Left cardiac atrium (tissue), 4 donors: ENCODE data around the gene MNT. TPM values are rescaled to one million over a fixed set of nuclear protein-coding genes. Genes with fewer than 3 reads are reported as not detected.

Experiments used
- ATAC-seq, 2 donors: fragments of 200-7000 bp; cut with Tn5 transposase; one replicate each; pipeline ENCODE4 v1.9.1; 2020; ENCODE audit warnings: mild to moderate bottlenecking in 2 of 2, moderate library complexity in 2 of 2
- DNase-seq: peaks from one replicate; pipeline ENCODE4 v3.0.0-alpha.2; 2020
- intact Hi-C, 2 donors: fragments of 100-400 bp; cut with DNase I; formaldehyde crosslinking; loops; one replicate each; pipeline versions ENCODE4 v1.14.1 to v1.15.1; 2022 to 2023
- total RNA-seq, 2 donors: library from RNA; stranded (reverse); fragmentation: NEBNext Ultra II Directional; extraction: Animal tissue kit (Norgen Biotek cat#: 25700); gene quantifications; one replicate each; pipeline ENCODE4 v1.2.1, GENCODE V29; 2021
- donor health status: DM: no; HTN: yes; CAD: no.
- donor health status: DM: no; HTN: yes; CAD: no; lungs with severe emphysema.
- donor health status: DM: yes; HTN: yes; CAD: no.
- donor health status: Dilated cardiomyopathy.

The MNT gene
- total RNA-seq, 2 donors from 2014 or later: 11.2 to 12.7 TPM

DNA sequence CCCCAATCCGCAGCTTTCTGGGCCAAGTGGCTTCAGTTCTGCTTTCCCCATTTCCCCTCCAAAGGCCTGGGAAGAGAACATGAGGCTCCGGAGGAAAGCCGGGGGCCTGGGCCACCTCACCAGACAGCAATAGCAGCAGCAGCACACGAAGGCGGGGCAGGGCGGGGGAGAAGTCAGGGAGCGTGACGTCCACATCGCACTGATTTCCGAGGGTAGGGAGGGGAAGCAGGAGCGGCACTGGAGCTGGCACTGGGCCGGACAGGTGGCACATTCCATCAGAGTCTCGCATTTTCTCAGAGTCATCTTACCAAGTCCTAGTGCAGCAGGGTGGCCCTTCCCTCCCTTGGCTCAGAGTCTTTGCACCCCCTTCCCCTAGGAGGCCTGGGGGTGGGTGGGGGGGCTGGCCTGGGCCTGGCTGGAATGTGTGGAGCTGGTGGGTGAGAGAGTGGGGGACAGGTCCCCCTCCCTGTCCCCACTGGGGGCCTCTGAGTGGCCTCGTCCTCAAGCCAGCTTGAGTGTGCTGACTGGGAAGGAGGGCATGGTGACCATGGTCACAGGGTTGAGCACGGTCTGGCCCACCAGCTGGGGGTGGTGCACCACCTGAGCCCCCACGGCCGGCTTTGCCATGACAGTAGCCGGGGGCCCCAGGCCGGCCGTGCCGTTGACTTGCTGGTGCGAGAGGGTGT lies 14.3 kb downstream of the MNT start:
- ATAC-seq (no peak), DNase-seq (no peak)
- intact Hi-C loops: no loop called here

DNA sequence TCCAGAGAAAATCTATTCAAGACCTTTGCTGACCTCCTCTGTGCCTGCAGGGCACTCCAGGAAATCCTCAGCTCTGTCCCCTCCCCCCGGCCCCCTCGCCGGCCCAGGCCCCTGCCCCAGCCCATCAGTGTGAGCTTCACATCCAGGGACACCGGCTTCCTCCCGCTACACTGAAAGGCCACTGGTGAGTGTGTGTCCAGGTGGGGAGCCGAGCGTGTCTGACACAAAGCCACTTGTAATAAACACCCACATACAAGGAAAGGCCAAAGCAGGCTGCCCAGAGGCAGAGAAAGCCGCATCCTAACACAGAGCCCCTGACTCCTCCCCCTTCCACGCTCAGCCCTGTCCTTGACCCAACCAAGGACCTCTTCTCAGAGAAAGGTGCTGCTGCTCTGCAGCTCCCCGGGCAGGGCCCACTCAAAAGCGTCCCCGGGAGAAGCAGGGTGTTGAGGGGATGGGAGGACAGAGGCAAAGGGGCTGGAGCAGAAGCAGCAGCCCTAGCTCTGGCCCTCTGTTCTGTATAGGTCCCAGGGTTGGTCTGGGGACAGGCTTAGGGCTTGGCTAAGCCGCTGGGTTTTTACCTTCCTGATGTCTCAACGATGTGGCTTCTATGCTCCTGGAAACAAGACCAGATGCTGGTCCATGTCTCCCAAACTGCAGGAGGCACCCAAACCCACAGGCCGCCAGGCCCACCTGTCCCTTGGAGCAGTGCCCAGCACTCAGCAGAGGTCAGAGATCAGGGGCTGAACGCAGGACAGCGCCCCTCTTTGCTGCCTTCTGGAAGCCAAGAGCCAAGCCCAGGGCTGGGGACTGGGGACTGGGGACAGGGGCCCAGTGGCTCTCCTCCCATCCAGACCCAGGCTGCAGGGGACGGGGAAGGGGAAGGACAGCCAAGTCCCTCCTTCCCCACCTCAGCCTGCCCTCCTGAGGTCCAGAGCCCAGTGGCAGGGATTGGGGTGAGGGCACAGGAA lies 15.3 kb downstream of the MNT start:
- DNase-seq: no peak
- intact Hi-C loops: loop anchor here in 1 of 2 donors (1.0 kb wide), 1 partner anchor 24 kb away; no protein-coding TSS in a partner anchor

DNA sequence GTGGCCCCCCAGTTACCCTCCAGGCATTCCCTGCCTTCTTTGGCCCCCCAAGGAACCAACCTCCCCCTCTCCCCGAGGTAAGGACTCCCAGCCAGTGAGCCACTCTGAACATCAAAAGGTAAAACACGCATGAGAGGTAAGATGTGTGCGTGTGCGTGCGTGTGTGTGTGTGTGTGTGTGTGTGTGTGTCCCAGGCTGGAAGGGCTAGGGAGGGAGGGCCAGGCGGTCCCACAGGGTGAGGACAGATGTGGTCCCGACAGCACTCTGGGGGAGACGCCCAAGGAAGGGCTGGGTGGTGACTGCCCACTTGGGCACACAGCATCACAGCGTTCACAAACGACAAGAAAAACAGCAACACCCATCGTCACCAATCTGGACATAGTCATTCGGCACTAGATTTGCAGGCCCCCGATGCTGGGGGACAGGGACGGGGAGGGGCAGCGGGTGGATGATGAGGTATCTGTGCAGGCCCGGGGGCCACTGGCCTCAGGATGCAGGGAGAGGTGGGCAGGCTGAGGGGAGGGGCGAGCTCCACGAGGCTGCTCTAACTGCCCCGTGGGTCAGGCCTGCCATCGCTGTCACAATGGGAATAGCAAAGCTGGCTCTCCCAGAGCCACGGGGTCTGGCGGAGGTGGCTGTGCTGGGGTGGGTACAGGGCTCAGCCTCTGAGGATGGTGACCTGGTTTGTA lies 16.3 kb downstream of the MNT start:
- no peak for DNase-seq
- intact Hi-C loops: loop anchor here (1.0 to 5.0 kb wide), 2 partner anchors 25 to 33 kb away; no protein-coding TSS in a partner anchor
- no peak for ATAC-seq

More for the DNA sequence above, 15.3 kb downstream of the MNT start:
- ATAC-seq: no peak

DNA sequence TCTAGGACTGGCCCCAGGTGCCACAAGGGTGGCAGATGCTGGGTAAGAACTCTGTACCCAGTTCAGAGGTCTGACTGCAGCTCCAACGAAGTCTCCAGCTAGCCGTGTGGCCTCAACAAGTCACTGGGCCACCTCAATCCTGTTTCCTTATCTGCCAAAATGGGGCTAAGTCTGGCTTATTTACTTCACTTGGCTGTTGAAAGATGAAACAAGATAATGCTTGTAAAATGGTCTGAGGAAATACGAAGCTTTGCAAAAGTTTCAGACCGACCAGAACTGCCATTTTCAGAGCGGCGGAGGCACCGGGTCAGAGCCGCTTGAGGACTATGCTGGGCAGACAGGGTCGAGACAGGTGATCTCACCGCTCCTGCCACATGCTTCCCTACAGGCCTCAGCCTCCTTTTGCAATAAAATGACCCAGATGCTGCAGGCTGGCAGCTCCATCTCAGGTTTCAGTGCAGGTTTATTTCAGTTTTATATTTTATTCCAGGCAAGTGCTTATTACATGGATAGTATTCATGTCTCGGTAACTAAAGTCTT lies 17.2 kb downstream of the MNT start:
- intact Hi-C loops: loop anchor here in 1 of 2 donors (5.0 kb wide), 1 partner anchor 34 kb away; no protein-coding TSS in a partner anchor
- no peak for ATAC-seq
- no peak for DNase-seq

DNA sequence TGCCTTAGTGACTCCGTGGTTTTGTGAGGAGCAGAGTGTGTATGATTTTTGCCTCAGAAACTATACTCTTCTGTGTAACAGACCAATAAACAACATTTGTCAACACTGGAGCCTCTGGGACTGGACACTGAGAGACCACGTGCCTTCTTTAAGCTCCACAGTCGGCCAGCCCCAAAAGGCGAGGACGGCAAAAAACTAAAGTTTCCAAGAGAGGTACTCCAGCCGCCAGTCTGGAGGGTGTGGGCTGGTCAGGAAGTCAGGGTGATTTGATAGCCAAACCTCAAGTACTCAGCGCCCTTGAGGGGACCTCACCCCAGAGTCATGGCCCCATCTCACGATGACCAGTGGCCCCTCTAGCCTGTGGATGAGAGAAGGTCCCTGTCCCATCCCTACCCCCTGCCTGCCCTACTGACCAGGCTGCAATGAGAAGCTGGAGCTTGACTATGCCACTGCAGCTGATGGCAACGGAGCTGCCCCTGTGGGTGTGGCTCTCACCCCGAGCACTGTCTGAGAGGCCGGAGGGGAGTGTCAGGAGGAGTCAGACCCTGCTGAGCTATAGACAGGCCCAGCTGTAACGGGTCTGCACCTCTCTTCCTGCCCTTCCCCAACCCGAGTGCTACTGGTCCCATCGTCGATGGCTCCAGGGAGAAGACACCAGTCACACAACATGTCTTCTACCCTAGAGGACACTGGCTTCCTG lies 19.8 kb downstream of the MNT start:
- intact Hi-C loops: loop anchor here in 1 of 2 donors (5.0 kb wide), 1 partner anchor 36 kb away; no protein-coding TSS in a partner anchor
- ATAC-seq (no peak), DNase-seq (no peak)

DNA sequence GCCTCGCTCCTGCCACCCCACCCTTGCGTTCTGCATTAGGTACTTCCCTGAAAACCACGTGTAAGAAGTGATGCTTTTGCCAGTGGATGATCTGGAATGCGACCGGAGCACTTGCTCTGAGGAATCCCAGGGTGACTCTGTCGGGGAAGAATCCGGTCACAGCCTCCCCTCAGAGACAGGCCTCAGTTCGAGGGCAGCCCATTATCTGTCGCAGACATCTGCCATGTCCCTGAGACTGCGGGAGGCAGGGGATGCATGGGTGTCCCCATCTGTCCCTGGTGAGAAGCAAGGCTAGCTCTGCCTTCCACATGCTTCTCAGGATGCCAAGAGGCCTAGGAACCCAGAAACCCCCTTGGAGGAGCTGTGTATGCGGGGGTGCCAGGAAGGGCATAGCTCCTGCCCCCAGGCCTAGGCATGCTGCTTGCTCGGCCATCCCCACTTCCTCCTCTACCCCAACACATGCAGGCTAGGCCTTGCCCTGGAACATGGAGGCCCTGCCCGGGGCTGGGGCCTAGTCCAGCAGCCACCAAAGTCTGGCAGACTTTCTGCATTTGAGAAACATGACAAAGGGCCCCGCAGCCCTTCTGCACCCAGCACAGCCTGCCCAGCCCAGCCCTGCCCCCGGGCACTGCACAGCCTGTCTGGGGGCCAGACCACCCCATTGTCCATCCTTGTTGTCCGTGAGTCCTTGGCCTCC lies 20.5 kb downstream of the MNT start:
- ATAC-seq (no peak), DNase-seq (no peak)
- intact Hi-C loops: loop anchor here in 1 of 2 donors (5.0 kb wide), 1 partner anchor 37 kb away; no protein-coding TSS in a partner anchor

DNA sequence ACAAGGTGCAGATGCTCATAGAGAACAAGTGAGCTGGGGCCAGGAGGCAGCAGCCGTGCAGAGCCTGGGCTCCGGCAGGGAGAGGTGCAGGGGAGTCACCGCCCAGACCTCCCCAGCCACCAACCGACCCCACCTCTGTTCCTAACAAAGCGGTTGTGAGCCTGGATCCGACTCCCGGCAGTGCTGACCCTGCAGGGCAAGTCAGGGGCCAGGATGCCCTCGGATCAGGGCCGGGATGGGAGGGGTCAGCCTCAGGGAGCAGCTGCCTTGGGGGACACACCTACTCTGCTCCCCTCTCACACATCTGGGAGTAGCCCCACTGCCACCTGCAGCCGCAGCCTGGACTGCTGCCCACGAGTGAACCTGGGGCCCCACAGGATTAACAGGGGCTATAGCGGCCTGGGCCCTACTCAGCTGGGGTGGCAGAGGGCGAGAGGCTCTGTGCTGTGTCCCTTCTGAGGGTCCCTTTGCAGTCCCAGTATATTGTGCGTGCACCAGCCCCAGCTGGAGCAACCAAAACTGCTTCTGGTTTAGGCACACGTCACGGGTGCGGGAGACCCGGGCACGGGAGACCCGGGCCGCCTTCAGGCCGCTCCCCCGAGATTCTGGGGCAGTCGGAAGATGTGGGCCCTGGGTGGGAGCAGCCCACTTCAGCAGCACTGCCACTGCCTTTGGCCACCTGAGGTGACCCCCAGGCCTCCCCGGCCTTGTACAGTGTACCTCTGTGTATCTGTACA lies 21.2 kb downstream of the MNT start:
- ATAC-seq (no peak), DNase-seq (no peak)

DNA sequence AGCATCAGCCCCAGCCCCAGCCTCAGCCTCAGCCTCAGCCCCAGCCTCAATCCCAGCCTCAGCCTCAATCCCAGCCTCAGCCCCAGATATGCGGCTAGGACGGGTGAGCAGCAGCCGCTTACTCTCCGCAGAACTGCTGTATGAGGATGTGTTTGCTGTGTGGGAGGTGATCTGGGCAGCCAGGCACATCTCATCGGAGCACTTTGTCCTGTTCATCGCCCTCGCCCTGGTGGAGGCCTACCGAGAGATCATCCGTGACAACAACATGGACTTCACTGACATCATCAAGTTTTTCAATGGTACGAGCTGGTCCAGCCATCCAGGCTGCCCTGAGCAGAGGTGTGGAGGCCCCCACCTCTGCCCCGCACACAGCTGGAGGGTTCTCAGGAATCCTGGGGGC lies 22.0 kb downstream of the MNT start:
- DNase-seq (no peak), ATAC-seq (no peak)
- intact Hi-C loops: no loop called here

More for the DNA sequence above, 21.2 kb downstream of the MNT start:
- intact Hi-C loops: loop anchor here in 1 of 2 donors (5.0 kb wide), 1 partner anchor 38 kb away; no protein-coding TSS in a partner anchor

DNA sequence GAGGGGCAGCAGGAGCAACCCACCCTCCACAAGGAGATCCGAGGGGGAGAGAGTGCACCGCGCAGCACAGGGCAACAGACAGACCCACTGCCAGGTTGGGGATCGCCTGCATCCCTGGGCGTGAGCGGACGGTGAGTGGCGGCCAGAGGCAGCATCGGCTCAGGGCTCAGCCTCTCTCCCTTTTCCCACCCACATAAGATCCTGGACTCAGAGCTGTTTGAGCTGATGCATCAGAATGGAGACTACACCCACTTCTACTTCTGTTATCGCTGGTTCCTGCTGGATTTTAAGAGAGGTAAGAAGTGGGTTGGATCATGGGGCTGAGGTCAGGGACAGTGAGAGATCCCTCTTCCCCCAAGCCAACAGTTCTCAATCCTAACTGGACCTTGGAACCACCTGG lies 23.2 kb downstream of the MNT start:
- intact Hi-C loops: no loop called here
- no peak for ATAC-seq

DNA sequence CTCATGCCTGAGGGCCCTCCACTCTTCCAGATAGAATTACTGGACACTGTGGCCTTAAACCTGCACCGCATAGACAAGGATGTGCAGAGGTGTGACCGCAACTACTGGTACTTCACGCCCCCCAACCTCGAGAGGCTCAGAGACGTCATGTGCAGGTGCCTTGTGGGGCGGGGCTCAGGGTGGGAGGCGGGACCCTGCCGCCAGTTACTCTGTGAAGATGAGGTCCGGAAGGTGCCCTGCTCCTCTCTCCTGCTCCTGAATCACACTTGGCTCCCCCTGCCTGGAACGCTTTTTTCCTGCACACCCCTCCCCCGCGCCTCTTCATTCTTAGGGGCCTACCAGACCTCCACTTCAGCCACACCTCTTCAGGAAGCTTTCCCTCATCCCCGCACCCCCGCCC lies 24.8 kb downstream of the MNT start:
- ATAC-seq (no peak), DNase-seq (no peak)
- intact Hi-C loops: no loop called here

More for the DNA sequence above, 23.2 kb downstream of the MNT start:
- no peak for DNase-seq

DNA sequence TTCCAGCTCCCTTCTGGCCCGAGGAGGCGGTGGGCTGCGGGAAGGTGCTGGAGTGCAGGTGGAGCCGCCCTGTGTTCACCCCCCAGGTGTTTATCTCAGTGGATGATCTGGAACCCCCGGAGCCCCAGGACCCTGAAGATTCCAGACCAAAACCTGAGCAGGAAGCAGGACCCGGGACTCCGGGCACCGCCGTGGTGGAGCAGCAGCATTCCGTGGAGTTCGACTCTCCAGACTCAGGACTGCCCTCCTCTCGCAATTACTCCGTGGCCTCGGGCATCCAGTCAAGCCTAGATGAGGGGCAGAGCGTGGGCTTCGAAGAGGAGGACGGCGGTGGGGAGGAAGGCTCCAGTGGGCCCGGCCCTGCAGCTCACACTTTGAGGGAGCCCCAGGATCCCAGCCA lies 25.5 kb downstream of the MNT start:
- no peak for DNase-seq
- no peak for ATAC-seq
- intact Hi-C loops: no loop called here

DNA sequence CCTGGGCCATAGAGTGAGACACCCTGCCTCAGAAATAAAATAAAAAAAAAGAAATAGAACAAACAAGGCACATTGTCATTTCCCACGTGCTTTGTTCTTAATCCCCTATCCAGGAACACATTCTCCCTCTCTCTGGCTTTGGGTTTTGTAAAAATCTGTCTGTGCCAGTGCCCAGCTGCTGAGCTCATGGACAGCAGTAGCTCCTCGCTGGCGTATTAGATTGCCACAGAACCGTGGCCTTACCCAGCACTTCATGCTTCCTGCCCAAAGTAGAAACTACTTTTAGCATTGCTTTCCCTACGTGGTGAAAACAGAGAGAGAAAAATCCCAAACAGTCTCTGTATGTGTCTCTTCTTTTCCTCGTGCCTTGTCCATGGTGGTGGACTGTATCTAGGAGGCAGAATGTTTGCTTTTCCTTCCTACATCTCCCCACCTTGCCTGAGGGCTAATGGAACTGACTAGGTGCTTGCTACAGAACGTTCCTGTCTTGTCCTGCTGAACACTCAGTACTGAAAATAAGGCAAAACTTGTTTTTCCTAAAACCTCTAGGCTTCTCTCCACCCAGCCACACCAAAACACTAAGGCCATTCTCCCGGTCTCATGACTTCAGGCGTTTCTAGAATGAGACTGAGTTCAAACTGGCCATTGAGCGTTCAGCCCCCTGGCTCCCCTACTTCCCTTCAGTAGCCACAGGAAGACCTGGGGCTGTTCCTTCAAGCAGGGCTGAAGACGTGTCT lies 26.1 kb downstream of the MNT start:
- intact Hi-C loops: no loop called here
- ATAC-seq (no peak), DNase-seq (no peak)

DNA sequence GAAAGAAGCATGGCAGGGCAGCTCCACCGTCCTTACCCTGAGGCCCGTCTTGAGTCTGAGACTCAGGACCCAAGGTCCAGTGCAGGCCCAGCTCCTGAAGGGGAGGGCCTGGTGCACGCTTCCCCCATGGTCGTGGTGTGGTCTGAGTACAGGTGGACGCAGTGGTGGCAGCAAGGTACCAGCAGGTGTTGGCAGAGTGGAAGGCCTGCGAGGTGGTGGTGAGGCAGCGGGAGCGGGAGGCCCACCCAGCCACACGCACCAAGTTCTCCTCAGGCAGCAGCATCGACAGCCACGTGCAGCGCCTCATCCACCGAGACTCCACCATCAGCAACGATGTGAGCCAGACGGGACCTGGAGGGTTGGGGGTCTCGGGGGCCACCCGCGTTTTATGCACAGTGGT lies 27.7 kb downstream of the MNT start:
- intact Hi-C loops: no loop called here
- no peak for ATAC-seq
- DNase-seq: no peak

DNA sequence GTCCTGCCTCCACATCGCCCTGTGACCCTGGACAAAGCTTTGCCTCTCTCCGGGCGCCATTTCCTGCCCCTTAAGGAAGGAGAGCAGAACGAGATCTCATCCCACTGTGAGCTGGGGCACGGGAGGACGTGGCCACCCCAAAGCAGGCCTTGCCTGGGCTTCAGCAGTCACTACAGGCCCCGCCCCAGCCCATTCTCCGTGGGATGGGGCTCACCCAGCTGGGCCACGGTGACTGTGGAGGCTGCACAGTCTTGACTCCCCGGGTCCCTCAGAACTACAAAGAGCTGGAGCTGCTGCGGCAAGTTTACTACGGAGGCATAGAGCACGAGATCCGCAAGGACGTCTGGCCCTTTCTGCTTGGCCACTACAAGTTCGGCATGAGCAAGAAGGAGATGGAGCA lies 28.2 kb downstream of the MNT start:
- no peak for ATAC-seq
- intact Hi-C loops: no loop called here
- DNase-seq: no peak

DNA sequence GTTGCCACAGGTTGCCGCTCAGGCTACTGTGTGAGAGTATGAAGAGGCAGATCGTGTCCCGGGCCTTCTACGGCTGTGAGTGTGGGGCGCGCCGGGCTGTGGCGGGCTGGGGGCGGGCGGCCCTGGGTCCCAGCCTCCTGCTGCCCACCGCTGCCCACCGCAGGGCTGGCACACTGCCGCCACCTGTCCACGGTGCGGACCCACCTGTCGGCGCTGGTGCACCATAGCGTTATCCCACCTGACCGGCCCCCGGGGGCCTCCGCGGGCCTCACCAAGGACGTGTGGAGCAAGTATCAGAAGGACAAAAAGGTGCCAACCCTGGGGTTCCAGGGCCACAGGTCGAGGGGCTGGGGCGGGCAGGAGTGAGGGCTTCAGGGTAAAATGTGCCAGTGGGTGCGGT lies 28.7 kb downstream of the MNT start:
- ATAC-seq (no peak), DNase-seq (no peak)
- intact Hi-C loops: no loop called here
